Heart left ventricle (tissue), 16 donors: ENCODE results near the gene DHRS4L2. TPM values are rescaled to one million over a fixed set of nuclear protein-coding genes. Genes with fewer than 3 reads are reported as not detected.
"Not testable (repeated sequence)": the region's sequence is repeated elsewhere in the genome, so short reads cannot be mapped to it uniquely, and the experiment has no call there.

Source experiments
- ATAC-seq, 4 donors: fragments of 200-7000 bp; cut with Tn5 transposase; one replicate each; pipeline ENCODE4 v1.9.1; 2020 to 2022; ENCODE audit warnings: moderate library complexity in 4 of 4, mild to moderate bottlenecking in 3 of 4, moderate number of reproducible peaks in 1 of 4
- DNase-seq, 5 donors: peaks; one replicate each; pipeline ENCODE4 v3.0.0-alpha.2; 2020
- H3K27ac ChIP-seq, 12 donors: fragments of 200-600 bp; sonication (generic) in 4 of 12; one replicate each; pipeline versions ENCODE4 v1.5.0 to v1.8.0; 2016 to 2022; ENCODE audit warnings: mild to moderate bottlenecking in 2 of 12
- H3K27me3 ChIP-seq, 9 donors: fragments of 200-600 bp; sonication (generic) in 2 of 9; one replicate each; pipeline versions ENCODE4 v1.5.1 to v1.8.0; 2016 to 2022; ENCODE audit warnings: mild to moderate bottlenecking in 3 of 9
- H3K36me3 ChIP-seq, 9 donors: fragments of 200-600 bp; sonication (generic) in 2 of 9; one replicate each; pipeline versions ENCODE4 v1.5.0 to v1.8.0; 2018 to 2022; ENCODE audit warnings: mild to moderate bottlenecking in 2 of 9
- H3K4me1 ChIP-seq, 12 donors: fragments of 200-600 bp; sonication (generic) in 4 of 12; one replicate each; pipeline versions ENCODE4 v1.5.0 to v1.8.0; 2016 to 2022; ENCODE audit warnings: mild to moderate bottlenecking in 3 of 12
- H3K4me3 ChIP-seq, 12 donors: fragments of 200-600 bp; sonication (generic) in 4 of 12; one replicate each; pipeline versions ENCODE4 v1.5.0 to v1.8.0; 2017 to 2022; ENCODE audit warnings: mild to moderate bottlenecking in 9 of 12, moderate library complexity in 4 of 12
- H3K9me3 ChIP-seq, 12 donors: fragments of 200-600 bp; sonication (generic) in 4 of 12; one replicate each; pipeline versions ENCODE4 v1.5.0 to v1.8.0; 2016 to 2022; ENCODE audit warnings: mild to moderate bottlenecking in 1 of 12
- POLR2A ChIP-seq, 2 donors: fragments of 450-650 bp; IDR thresholded peaks; one replicate each; pipeline ENCODE4 v1.6.1; 2017; ENCODE audit warnings: antibody characterized with exemption in 2 of 2, mild to moderate bottlenecking in 2 of 2, moderate library complexity in 2 of 2
- WGBS, 4 donors: extraction: QIAGEN DNeasy Blood & Tissue Kit in 2 of 4; methylation state at CpG; one replicate each; pipeline versions ENCODE4 v1.1.5 to v1.1.7; 2013 to 2018; 5-methylcytosine and 5-hydroxymethylcytosine counted together
- intact Hi-C, 10 donors: fragments of 100-400 bp; cut with DNase I; formaldehyde crosslinking; loops; one replicate each; pipeline versions ENCODE4 v1.11.1 to v1.14.2; 2022
- polyA plus RNA-seq, 2 donors: library from polyadenylated mRNA; stranded (reverse); fragments of 200-250 nt; gene quantifications; one replicate each; pipeline ENCODE4 v1.2.3, GENCODE V29; 2013
- total RNA-seq, 9 donors: library from RNA; depleted of rRNA in 2 of 9; stranded (reverse); fragments of >200 nt in 2 of 9; fragmentation: NEBNext Ultra II Directional in 3 of 9; extraction: Animal tissue kit (Norgen Biotek cat#: 25700) in 3 of 9; gene quantifications; one replicate each; pipeline versions ENCODE4 v1.1.0 to v1.2.4, GENCODE V29; 2016 to 2023
- TF ChIP-seq, protein P1 (sequence below), 12 donors: fragments of 200-600 bp; sonication (generic) in 4 of 12; IDR thresholded peaks; one replicate each; pipeline versions ENCODE4 v1.5.0 to v1.8.0; 2018 to 2022; ENCODE audit warnings: antibody characterized with exemption in 12 of 12, mild to moderate bottlenecking in 5 of 12
- donor health status: ischemic (EF 13 %, LVEDD 7.1; RV severe dilation, severe dysfunction).
- donor health status: healthy with polysubstance abuse.
- donor health status: DM: no; HTN: yes; CAD: no.
- donor health status: DM: no; HTN: no; CAD: no.
- donor health status: ischemic (EF 25% LVEDD 6.9; RV normal size, moderate dysfunction).
- donor health status: ischemic (EF 25% LVEDD 5.7; RV mildly dilated, moderate dysfunction).
- donor health status: healthy.
- donor health status: DM: yes; HTN: yes; CAD: no.
- donor health status: ischemic (EF 35%, LVEDD 5.7; RV mildly dilated, moderate dysfunction).
- donor health status: nonischemic (EF 11% LVEDD 7.7; RV severe dilation, severe dysfunction).
- donor health status: DM: yes; HTN: yes; CAD: no.
- donor health status: PGD.
- donor health status: ischemic (EF 29% LVEDD 5.4; RV normal size, mild dysfunction).
- donor health status: nonischemic (EF 23%, LVEDD 6.1; RV moderate dilation, normal function).

The DHRS4L2 gene
- total and polyA plus RNA-seq, 11 donors = 17.9 to 65.9 (median 27.5) TPM

DNA sequence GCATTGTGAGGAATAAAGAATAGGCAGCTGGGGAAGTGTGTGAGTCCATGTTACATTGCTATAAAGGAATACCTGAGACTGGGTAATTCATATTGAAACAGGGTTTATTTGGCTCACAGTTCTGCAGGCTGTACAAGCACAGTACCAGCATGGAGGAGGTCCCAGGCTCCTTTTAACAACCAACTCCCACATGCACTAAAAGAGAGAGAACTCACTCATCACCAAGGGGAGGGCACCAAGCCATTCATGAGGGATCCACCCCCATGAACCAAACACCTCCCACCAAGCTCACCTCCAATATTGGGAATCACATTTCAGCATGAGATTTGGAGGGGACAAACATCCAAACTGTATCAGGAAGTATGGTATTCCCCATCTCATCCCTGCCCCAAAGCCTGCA lies 47.1 kb upstream of the DHRS4L2 start:
- TF ChIP-seq, protein P1, sequence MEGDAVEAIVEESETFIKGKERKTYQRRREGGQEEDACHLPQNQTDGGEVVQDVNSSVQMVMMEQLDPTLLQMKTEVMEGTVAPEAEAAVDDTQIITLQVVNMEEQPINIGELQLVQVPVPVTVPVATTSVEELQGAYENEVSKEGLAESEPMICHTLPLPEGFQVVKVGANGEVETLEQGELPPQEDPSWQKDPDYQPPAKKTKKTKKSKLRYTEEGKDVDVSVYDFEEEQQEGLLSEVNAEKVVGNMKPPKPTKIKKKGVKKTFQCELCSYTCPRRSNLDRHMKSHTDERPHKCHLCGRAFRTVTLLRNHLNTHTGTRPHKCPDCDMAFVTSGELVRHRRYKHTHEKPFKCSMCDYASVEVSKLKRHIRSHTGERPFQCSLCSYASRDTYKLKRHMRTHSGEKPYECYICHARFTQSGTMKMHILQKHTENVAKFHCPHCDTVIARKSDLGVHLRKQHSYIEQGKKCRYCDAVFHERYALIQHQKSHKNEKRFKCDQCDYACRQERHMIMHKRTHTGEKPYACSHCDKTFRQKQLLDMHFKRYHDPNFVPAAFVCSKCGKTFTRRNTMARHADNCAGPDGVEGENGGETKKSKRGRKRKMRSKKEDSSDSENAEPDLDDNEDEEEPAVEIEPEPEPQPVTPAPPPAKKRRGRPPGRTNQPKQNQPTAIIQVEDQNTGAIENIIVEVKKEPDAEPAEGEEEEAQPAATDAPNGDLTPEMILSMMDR (IDR thresholded peaks at IDR 0.05) = no peak
- no peak for TF ChIP-seq POLR2A (IDR thresholded peaks at IDR 0.05)
- no peaks in the 10 kb centered on the region for H3K27me3 ChIP-seq
- H3K4me1 ChIP-seq = peaks cover 0 to 15% (median 0%) of the 10 kb centered on the region in 12 donors
- H3K36me3 ChIP-seq = peaks cover 0 to 20% (median 15%) of the 10 kb centered on the region in 9 donors
- no peak for ATAC-seq
- H3K27ac ChIP-seq = no peak overlapping the region
- no peaks in the 10 kb centered on the region for H3K9me3 ChIP-seq
- no peak overlapping the region for H3K4me3 ChIP-seq
- no peak for DNase-seq
- intact Hi-C loops = no loop called here

DNA sequence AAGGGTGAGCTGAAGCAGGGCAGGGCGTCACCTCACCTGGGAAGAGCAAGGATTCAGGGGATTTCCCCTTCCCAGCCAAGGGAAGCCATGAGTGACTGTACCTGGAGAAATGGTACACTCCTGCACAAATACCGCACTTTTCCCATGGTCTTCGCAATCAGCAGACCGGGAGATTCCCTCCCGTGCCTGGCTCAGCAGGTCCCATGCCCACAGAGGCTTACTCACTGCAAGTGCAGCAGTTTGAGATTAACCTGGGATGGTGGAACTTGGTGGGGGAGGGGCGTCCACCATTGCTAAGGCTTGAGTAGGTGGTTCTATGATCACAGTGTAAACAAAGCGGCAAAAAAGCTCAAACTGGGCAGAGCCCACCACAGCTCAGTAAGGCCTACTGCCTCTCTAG lies 46.1 kb upstream of the DHRS4L2 start:
- WGBS, 4 donors = 91 to 97% (median 93%) methylated on average over 7 of the region's 7 CpGs
- TF ChIP-seq, protein P1 (IDR thresholded peaks at IDR 0.05) = no peak
- TF ChIP-seq POLR2A (IDR thresholded peaks at IDR 0.05) = no peak
- intact Hi-C loops = no loop called here

DNA sequence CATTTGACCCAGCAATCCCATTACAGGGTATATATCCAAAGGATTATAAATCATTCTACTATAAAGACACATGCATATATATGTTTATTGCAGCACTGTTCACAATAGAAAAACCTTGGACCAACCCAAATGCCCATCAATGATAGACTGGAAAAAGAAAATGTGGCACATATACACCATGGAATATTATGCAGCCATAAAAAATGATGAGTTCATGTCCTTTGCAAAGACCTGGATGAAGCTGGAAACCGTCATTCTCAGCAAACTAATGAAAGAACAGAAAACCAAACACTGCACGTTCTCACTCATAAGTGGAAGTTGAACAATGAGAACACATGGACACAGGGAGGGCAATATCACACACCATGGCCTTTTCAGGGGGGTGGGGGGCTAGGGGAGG lies 39.7 kb upstream of the DHRS4L2 start:
- peaks cover 0 to 26% (median 8%) of the 10 kb centered on the region in 12 donors for H3K4me1 ChIP-seq
- DNase-seq, H3K36me3 ChIP-seq, ATAC-seq, H3K4me3 ChIP-seq, intact Hi-C loops, H3K27me3 ChIP-seq, H3K27ac ChIP-seq: not testable (repeated sequence)
- WGBS, 4 donors = 78 to 100% (median 97%) methylated on average over 2 of the region's 2 CpGs
- H3K9me3 ChIP-seq = peaks cover 0 to 23% (median 0%) of the 10 kb centered on the region in 12 donors

More for the DNA sequence above, 46.1 kb upstream of the DHRS4L2 start:
- DNase-seq = no peak
- no peak overlapping the region for H3K4me3 ChIP-seq
- peaks cover 0 to 20% (median 15%) of the 10 kb centered on the region in 9 donors for H3K36me3 ChIP-seq
- peaks cover 0 to 15% (median 0%) of the 10 kb centered on the region in 12 donors for H3K4me1 ChIP-seq
- no peak overlapping the region for H3K27ac ChIP-seq
- no peaks in the 10 kb centered on the region for H3K9me3 ChIP-seq
- H3K27me3 ChIP-seq = no peaks in the 10 kb centered on the region
- no peak for ATAC-seq

DNA sequence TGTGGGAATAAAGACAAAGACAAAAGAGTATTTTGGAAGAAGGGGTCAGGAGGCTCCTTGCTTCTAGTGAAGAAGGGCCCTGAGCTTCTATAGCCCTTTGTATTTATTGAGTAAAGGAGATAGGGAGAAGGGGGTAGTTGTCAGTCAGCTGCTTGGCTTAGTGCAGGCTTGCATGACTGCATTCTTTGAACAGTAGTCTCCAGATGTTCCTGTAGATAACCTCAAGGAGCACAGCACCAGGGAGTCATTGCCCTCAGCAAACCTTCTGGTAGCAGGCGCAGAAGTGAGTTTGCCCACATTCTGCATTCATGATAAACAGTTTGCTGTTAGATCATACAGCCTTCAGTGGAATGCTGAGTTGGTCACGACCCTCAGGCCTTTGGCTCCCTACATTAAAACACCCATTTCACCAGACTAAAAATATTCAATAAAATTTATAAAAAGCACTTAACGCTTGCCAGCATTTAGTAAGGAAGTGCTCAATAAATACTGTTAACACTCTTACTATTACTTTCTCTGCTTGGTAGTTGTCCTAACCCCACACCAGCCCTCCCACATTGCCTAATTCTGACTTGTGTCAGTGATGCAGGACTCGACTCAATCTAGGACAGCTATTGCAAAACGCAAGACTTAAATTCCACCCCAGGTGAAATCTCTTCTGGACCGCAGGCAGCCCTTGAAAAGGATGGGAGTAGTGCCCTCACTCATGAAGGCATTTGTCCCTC lies 38.2 kb upstream of the DHRS4L2 start:
- peaks cover 0 to 27% (median 11%) of the 10 kb centered on the region in 12 donors for H3K4me1 ChIP-seq
- H3K36me3 ChIP-seq = peaks cover 0 to 4% (median under 1%) of the 10 kb centered on the region in 9 donors
- no peaks in the 10 kb centered on the region for H3K27me3 ChIP-seq
- no peak overlapping the region for H3K27ac ChIP-seq
- H3K4me3 ChIP-seq = no peak overlapping the region
- no peak for TF ChIP-seq POLR2A (IDR thresholded peaks at IDR 0.05)
- TF ChIP-seq, protein P1 (IDR thresholded peaks at IDR 0.05) = no peak
- intact Hi-C loops = loop anchor here in 1 of 10 donors (10.0 kb wide), 1 partner anchor 54 kb away; no protein-coding TSS in a partner anchor
- ATAC-seq (no peak), DNase-seq (no peak)
- 92 to 97% (median 96%) methylated on average over 6 of the region's 6 CpGs for WGBS, 4 donors
- H3K9me3 ChIP-seq = peaks cover 0 to 23% (median 0%) of the 10 kb centered on the region in 12 donors

DNA sequence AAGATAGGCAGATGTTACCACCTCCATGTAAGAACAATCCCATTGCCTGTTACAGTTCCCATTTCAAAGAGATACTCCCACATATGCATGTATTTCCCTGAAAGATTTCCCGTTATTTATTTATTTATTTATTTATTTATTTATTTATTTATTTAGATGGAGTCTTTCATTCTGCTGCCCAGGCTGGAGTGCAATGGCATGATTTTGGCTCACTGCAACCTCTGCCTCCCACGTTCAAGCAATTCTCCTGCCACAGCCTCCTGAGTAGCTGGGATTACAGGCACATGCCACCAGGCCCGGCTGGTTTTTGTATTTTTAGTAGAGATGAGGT lies 37.6 kb upstream of the DHRS4L2 start:
- not testable (repeated sequence) for H3K27me3 ChIP-seq, DNase-seq, H3K27ac ChIP-seq, H3K4me3 ChIP-seq, ATAC-seq, H3K36me3 ChIP-seq
- Histone ChIP-seq H3K4me1 (peaks cover 0 to 27% (median 11%) of the 10 kb centered on the region in 12 donors), H3K9me3 (peaks cover 0 to 23% (median 0%) of the 10 kb centered on the region in 12 donors)
- 85 to 93% (median 93%) methylated on average over 3 of the region's 3 CpGs for WGBS, 4 donors
- intact Hi-C loops = loop anchor here in 1 of 10 donors (10.0 kb wide), 1 partner anchor 54 kb away; no protein-coding TSS in a partner anchor
